ENCODE results near the gene ANAPC2.

- TF ChIP-seq CTCF (IDR thresholded peaks at IDR 0.05; ENCODE audit: low read depth, low read length), result no peak
- no peak for TF ChIP-seq POLR2A (IDR thresholded peaks at IDR 0.05; ENCODE audit: extremely low read depth, insufficient read length)
- TF ChIP-seq MYC (IDR thresholded peaks at IDR 0.05; ENCODE audit: low read depth, low read length), result no peak
These were observed 31.5 kb upstream of the ANAPC2 start for GRCh38 chr9:137219757-137220316.
